Choroid plexus epithelial cell (primary cell): ENCODE measurements around the gene MRM2.

Experiments
- DNase-seq: peaks from one replicate; pipeline ENCODE4 v3.0.0-alpha.2; 2010; ENCODE audit warnings: low read depth
- H3K4me3 ChIP-seq: 2 replicates; pipeline ENCODE4 v1.5.1; 2011; ENCODE audit warnings: low read depth, mild to moderate bottlenecking, control low read depth, low read length, moderate library complexity
- CTCF ChIP-seq: conservative IDR thresholded peaks from 2 replicates; pipeline ENCODE4 v1.5.1; 2011; ENCODE audit warnings: low read depth, mild to moderate bottlenecking, control low read depth, inconsistent platforms, low read length, moderate library complexity

MRM2 gene

DNA sequence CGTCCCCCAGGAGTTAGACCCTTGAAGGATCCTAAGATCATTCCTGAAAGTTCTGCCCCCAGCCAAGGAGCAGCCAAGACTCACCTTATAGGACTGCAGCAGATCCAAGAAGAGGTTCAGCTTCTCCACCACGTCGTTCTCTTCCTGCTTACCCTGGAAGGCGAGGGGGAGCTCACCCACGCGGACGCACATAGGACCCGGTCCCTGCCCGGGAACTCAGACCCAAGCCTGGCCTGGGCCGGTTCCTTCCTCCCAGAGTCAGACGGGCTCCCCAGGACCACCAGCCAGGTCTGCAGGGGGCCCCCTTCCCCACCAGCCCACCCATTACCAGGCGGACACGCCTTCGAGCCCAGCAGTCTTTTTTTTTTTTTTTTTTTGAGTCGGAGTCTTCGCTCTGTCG, 15.6 kb upstream of the MRM2 start:
- DNase-seq: no peak
- H3K4me3 ChIP-seq: no peak overlapping the region
- no peak for TF ChIP-seq CTCF

- no peak overlapping the region for H3K4me3 ChIP-seq
- no peak for DNase-seq
- TF ChIP-seq CTCF: no peak
Observed at GRCh38 chr7:2257046-2257551, 15.1 kb upstream of the MRM2 start.

DNA sequence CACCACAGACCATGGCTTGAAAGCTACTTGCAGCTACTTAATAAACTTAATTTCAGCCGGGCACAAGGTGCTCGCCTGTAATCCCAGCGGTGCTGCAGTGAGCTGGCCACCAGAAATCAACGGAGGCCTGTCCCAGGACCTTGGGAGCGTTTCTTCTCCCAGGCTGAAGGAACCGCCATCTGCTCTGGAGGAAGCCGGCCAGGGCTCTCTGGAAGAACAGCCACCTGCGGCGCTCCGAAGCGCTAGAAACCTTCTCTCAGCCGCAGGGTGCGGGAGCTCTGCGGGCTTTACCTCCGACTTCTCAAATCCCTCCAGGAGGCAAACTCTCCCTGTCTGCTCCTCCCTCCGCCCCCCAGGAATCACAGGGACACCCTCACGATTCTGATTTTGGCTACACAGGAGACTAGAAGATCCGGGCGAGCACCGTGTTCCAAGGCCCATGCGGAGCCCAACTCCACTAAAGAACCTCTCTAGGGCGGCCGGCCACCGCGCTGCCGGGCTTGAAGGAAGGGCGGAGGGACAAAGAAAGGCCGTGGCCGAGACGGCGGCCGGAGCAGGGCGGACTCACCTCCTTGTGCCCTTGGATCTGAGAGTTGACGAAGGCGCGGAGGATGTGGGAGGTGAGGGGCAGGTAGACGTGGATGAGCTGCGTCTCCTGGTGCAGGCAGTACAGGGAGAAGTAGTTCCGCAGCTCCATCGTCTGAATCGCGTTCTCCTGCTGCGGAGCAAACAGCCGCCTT, 14.5 kb upstream of the MRM2 start:
- TF ChIP-seq CTCF: no peak
- H3K4me3 ChIP-seq: no peak overlapping the region
- no peak for DNase-seq

DNA sequence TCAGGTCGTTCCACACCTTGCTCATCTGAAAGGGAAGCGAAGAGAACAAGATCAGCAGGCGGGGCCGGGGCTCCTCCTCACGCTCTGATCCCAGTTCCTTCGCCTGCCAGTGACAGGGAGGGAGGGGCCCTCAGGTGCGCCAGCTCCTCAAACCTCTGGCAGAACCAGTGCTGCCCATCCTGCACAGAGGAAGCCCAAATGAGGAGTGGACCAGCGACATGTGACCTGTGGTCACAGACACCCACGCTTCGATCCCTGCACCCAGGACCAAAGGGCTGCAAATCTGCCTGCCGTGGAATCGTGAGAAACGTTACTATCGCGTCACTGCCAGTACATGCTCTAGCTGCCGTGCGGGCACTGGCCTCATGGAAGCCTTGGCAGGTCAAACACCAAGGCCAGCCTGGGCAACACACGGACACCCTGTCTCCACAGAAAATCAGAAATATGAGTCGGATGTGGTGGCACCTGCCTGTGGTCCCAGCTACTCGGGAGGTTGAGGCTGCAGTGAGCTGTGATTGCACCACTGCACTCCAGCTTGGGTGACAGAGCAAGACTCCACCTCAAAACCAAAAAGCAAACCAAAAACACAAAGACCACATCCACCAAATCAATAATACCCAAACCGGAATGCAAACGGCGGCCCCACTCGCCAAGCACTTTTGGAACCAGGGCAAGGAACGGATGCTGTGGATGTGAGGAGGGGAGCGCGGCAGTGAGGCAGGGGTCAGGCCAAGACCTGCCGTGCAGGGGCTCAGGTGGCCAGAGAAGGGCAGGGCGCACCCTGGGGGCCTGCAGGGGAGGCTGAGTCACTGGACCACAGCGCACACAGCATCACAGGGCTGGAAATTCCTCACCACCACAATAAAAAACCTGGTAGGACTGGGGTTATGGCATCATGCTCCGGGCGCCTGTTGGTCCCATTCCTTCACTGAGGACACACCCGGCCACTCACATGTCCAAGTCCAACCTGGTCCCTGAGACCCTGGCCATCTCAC, 13.4 kb upstream of the MRM2 start:
- peak; percentile 56 for DNase-seq

GRCh38 chr7:2254429-2255144, 12.6 kb upstream of the MRM2 start:
- no peak for DNase-seq
- no peak for TF ChIP-seq CTCF
- H3K4me3 ChIP-seq: no peak overlapping the region

More for the DNA sequence above, 13.4 kb upstream of the MRM2 start:
- no peak for TF ChIP-seq CTCF
- H3K4me3 ChIP-seq: no peak overlapping the region

- H3K4me3 ChIP-seq: no peak overlapping the region
- TF ChIP-seq CTCF: no peak
- no peak for DNase-seq
Observed at GRCh38 chr7:2253525-2254244, 11.7 kb upstream of the MRM2 start.
